GM19193 (cell line): Measurements from ENCODE around the gene LSM5.

Experiments
- POLR2A ChIP-seq: IDR thresholded peaks from 4 replicates; pipeline ENCODE4 v1.6.1; 2011; ENCODE audit not compliant: insufficient read depth, insufficient read length; ENCODE audit errors: extremely low read depth

Gene LSM5

GRCh38 chr7:32516551-32517100, 26.4 kb upstream of the LSM5 start:
- TF ChIP-seq POLR2A: no peak

GRCh38 chr7:32515890-32516550, 25.8 kb upstream of the LSM5 start:
- no peak for TF ChIP-seq POLR2A

DNA sequence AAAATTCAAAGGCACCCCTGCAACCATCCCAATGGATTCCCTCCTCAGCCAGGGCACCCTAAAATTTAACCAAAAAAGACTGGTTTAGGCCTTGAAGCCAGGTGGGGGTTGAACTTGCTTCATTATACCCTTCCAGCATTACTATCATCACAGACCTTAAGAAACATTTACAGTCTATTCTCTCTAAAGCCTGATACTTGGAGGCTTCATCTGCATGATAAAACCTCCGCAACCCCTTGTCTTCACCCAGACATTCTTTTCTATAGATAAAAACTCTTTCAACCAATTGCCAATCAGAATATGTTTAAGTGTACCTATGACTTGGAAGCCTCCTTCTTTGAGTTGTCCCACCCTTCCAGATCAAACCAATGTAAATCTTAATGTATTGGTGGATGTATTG, 23.0 kb upstream of the LSM5 start:
- TF ChIP-seq POLR2A: no peak

- TF ChIP-seq POLR2A: no peak
Measured at GRCh38 chr7:32511791-32512190, 21.6 kb upstream of the LSM5 start.

GRCh38 chr7:32507414-32507813, 17.2 kb upstream of the LSM5 start:
- TF ChIP-seq POLR2A: no peak

DNA sequence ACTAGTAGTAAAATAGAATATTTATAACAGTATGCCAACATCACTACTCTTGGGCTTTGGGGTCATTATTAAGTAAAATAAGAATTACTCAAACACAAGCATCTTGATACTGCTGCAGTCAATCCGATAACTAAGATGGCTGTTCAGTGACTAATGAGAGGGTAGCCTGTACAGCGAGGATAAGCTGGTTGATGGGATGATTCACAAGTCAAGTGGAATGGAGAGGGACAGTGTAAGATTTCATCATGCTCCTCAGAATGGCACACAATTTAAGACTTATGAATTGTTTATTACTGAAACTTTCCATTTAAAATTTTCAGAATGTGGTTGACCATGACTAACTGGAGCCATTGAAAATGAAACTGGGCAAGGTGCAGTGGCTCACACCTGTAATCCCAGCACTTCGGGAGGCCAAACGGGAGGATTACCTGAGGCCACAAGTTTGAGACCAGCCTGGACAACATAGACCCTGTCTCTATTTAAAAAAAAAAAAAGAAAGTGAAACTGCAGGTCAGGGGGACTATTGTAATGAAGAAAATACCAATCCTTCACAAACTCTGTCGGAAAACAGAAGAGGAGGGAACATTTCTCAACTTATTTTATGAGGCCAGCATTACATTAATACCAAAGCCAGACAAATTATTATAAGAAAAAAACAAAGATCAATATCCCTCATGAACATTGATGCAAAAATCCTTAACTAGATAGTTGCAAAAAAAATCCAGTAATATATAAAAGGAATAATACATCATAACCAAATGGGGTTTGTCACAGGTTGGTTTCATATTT, 16.3 kb upstream of the LSM5 start:
- no peak for TF ChIP-seq POLR2A

GRCh38 chr7:32502728-32503127, 12.5 kb upstream of the LSM5 start:
- TF ChIP-seq POLR2A: no peak

DNA sequence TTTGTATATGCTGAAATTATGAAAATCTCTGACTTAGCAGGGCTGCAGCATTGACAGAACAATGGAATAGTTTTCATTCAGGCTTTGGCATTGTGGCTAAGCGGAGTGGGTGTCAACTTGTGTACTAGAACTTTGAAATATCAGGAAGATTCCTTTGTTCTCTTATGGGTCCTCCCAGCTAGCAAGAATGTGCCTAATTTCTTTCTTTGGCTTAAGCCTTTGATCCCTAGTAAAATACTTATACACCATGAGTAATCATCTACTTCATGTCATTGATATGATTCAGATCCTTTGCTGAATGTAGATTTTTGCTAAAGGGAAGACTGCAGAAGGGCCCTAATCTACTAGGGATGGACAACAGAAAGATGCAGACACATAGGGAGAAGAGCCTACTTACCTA, 11.3 kb upstream of the LSM5 start:
- TF ChIP-seq POLR2A: no peak

DNA sequence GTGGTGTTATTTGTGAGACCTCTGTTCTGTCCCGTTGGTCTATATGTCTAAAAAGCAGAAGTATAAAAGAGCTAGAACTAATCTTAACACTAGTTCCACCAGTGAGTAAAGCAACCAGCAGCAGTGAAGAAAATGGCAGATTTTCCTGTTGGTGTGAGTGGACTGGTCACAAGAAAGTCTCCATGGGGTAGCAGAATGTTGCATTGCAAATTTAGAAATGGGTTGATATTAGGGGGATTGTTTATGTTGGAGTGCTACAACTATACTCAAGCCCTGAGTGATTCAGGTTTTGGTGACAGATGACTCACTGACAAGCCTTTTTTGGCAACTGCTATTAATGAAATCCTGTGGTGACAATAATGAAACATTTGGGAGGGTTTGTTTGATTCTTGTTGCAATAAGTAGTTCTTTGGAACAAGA, 10.8 kb upstream of the LSM5 start:
- no peak for TF ChIP-seq POLR2A

DNA sequence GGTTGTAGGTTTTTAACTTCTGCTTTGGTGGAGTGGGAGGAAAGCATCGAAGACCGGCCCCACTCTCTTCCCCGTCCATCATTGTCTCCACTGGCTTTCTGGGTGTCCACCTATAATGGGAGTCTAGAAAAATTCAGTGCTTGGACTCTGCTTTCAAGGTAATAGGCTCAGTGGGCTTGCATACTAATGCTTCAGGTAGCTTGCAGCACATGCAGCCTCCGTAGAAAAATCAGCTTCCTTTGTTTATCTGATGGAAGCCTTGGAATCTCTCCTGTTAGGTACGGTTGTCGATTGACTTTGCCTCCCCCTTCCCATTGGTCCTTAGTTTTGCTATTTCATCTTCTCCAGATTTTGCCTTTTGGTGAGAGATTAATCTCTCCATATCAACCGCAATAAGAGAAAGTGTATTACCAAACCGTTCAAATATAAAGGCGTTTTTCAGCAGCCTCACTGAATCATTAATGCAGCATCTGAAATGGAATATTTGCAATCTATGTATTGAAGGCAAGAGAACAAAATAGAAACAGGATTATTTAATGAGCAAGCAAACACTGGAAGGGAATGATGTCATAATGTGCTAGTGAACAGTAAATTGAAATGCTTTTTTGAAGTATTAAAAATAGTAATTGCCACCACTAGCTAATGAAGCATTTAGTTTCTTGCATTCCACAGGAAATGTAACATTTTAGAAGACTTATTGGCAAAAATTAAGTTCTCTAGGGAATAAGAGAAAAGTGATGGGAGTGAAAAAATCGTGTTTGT, 6.1 kb upstream of the LSM5 start:
- TF ChIP-seq POLR2A: no peak

DNA sequence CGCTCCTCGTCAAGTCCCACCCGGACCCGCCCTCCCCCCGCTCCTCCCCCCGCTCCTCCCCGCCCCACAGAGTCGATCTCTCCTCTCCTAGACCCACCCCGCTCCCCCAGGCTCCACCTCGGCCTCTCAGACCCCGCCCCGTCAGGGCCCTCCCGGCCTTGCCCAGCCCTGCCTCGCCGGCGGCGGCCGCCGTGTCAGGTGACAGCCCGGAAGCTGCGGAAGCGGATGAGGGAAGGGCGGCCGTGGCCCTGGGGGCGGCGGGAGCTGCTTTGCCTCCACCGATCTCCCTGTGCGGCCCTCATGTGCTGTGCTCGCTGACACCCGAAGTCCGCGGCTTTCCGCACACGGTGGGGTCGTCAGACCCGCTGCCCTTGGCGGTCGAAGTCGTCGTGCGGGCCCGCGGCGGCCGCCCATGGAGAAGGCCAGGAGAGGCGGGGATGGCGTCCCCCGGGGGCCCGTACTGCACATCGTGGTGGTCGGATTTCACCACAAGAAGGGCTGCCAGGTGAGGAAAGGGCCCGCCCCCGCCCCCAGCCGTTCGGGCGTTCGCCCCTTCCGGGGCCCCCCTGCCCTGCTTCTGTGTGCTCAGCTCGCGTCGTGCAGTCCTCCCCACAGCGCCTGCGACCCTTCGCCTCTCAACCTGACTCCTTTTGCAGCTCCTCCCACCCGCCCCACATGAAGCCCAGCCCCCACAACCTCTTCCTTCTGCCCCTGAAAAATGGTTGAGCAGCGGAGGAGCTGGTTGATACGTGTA, 5.3 kb upstream of the LSM5 start, which contains the start of gene AVL9:
Gene AVL9 (plus strand): TSS at position 192 of the 754 bp plus-strand sequence. CDS start 221 bp downstream, at position 413.
- peak; percentile 94 for TF ChIP-seq POLR2A

- TF ChIP-seq POLR2A: no peak
Measured at GRCh38 chr7:32494946-32495297, 4.7 kb upstream of the LSM5 start.

DNA sequence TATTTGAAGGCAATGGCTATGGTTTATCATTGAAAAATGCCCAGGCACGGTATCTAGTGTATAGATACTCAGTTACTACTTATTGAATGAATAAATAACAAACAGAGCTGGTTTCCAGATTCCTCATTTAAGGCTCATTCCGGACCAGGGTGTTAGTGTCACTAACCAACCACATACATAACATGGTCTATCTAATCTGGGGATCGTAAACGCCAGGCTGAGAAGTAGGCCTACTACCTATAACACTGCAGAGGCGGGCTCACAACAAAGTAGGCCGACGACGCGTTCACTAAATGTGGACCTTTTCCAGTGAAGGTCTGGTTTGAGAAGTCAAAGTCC, 423 bp downstream of the LSM5 start:
- TF ChIP-seq POLR2A: no peak

DNA sequence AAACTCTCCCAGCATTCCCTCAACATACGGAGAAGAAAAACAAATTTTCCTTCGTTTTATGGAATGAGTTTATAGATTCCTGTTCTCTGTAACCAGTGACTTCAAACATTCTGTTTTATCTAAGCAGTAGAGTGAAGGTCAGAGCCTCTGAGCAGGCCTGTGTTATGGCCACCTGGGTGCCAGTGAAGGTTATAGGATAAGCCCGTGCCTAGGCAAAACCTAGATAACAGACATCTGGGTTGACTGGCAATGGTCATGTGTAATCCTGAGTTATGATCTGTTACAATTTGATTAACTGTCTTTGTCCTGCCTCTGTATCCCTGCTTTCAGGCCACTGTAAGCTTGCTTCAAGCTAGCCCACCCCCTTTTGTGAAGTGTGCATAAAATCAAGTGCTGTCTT, 8.3 kb downstream of the LSM5 start:
- no peak for TF ChIP-seq POLR2A

DNA sequence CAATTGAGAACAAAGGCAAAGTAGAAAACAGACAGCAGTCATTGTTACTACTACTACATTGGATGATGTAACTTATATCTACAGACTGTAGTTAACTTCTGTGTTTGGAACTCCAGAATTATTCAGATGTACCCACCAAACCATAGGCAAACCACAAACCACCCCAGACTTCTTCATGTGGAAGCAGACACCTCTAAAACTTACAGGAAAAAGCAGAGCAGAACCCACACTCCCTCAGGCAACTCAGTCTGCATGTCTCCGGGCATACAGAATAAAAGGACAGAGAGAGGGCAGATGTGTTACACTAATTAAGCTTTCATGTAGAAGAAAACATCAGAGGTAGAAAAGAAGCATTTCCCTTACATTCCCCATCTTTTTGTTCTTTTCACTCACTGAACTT, 9.0 kb downstream of the LSM5 start:
- no peak for TF ChIP-seq POLR2A
